WI38 (cell line): Measurements from ENCODE around the gene SLC11A1.

Experiments used
- H3K4me3 ChIP-seq: 2 replicates; pipeline ENCODE4 v1.5.1; 2011; ENCODE audit warnings: low read depth, mild to moderate bottlenecking, control low read depth, low read length
- CTCF ChIP-seq: IDR thresholded peaks from 2 replicates; pipeline ENCODE4 v1.5.1; 2012; ENCODE audit warnings: low read depth, mild to moderate bottlenecking, control low read depth, low read length

The SLC11A1 gene

GRCh38 chr2:218366621-218367414 is 15.3 kb upstream of the SLC11A1 start:
- H3K4me3 ChIP-seq, result no peak overlapping the region
- TF ChIP-seq CTCF, result no peak

GRCh38 chr2:218367415-218368149 is 14.5 kb upstream of the SLC11A1 start:
- no peak for TF ChIP-seq CTCF
- peak overlapping the region; percentile 32 for H3K4me3 ChIP-seq

- H3K4me3 ChIP-seq, result peak overlapping the region; percentile 32
- no peak for TF ChIP-seq CTCF
Measured at GRCh38 chr2:218368150-218368528, 13.9 kb upstream of the SLC11A1 start.

- H3K4me3 ChIP-seq, result no peak overlapping the region
- no peak for TF ChIP-seq CTCF
Measured at GRCh38 chr2:218368621-218369153, 13.4 kb upstream of the SLC11A1 start.

- no peak for TF ChIP-seq CTCF
- no peak overlapping the region for H3K4me3 ChIP-seq
Measured at GRCh38 chr2:218369330-218369729, 12.7 kb upstream of the SLC11A1 start.

GRCh38 chr2:218370410-218371063 is 11.5 kb upstream of the SLC11A1 start:
- H3K4me3 ChIP-seq, result no peak overlapping the region
- no peak for TF ChIP-seq CTCF

- TF ChIP-seq CTCF, result no peak
Measured at GRCh38 chr2:218371983-218372350, 10.1 kb upstream of the SLC11A1 start.

More at GRCh38 chr2:218371983-218372350, 10.1 kb upstream of the SLC11A1 start:
- H3K4me3 ChIP-seq, result no peak overlapping the region
